Measurements from ENCODE around the gene NME3.

Gene NME3

GRCh38 chr16:1789643-1790045 is 18.3 kb upstream of the NME3 start:
- DNase-seq (ENCODE audit: low read depth) = no peak
- no peak overlapping the region for H3K4me3 ChIP-seq (ENCODE audit: low read length)
- no peak for TF ChIP-seq CTCF (conservative IDR thresholded peaks at IDR 0.05; ENCODE audit: low read depth, low read length)

GRCh38 chr16:1788708-1789100 is 17.4 kb upstream of the NME3 start:
- no peak for TF ChIP-seq CTCF (conservative IDR thresholded peaks at IDR 0.05; ENCODE audit: low read depth, low read length)
- no peak overlapping the region for H3K4me3 ChIP-seq (ENCODE audit: low read length)
- no peak for DNase-seq (ENCODE audit: low read depth)

GRCh38 chr16:1788095-1788707 is 16.9 kb upstream of the NME3 start:
- no peak for TF ChIP-seq CTCF (conservative IDR thresholded peaks at IDR 0.05; ENCODE audit: low read depth, low read length)
- no peak overlapping the region for H3K4me3 ChIP-seq (ENCODE audit: low read length)
- DNase-seq (ENCODE audit: low read depth) = no peak

- DNase-seq (ENCODE audit: low read depth) = no peak
- TF ChIP-seq CTCF (conservative IDR thresholded peaks at IDR 0.05; ENCODE audit: low read depth, low read length) = no peak
- H3K4me3 ChIP-seq (ENCODE audit: low read length) = no peak overlapping the region
These were observed 16.2 kb upstream of the NME3 start for GRCh38 chr16:1787322-1788094.

- DNase-seq (ENCODE audit: low read depth) = no peak
- TF ChIP-seq CTCF (conservative IDR thresholded peaks at IDR 0.05; ENCODE audit: low read depth, low read length) = no peak
- no peak overlapping the region for H3K4me3 ChIP-seq (ENCODE audit: low read length)
These were observed 15.6 kb upstream of the NME3 start for GRCh38 chr16:1787056-1787321.

- H3K4me3 ChIP-seq (ENCODE audit: low read length) = no peak overlapping the region
- TF ChIP-seq CTCF (conservative IDR thresholded peaks at IDR 0.05; ENCODE audit: low read depth, low read length) = no peak
- no peak for DNase-seq (ENCODE audit: low read depth)
These were observed 15.1 kb upstream of the NME3 start for GRCh38 chr16:1786242-1787055.

Data from retinal pigment epithelial cell (primary cell).